GM13976 (cell line): ENCODE data around the gene HOXD11.

Experiments
- DNase-seq: peaks from one replicate; pipeline ENCODE4 v3.0.0; 2012; ENCODE audit warnings: low spot score
- CTCF ChIP-seq: IDR thresholded peaks from 2 replicates; pipeline ENCODE4 v1.5.1; 2012; ENCODE audit warnings: borderline replicate concordance, mild to moderate bottlenecking; ENCODE audit not compliant: insufficient read depth; ENCODE audit errors: extremely low read depth, missing control alignments, control extremely low read depth
- in situ Hi-C: fragments of 300-500 bp; cut with MboI; formaldehyde crosslinking; loops from one replicate; pipeline ENCODE4 v1.12.0; 2022; ENCODE audit warnings: low sequenced_read_pairs, mixed read lengths, inconsistent platforms; ENCODE audit not compliant: unreplicated experiment

Gene HOXD11

GRCh38 chr2:176126929-176127773 is 20.1 kb downstream of the HOXD11 start:
- peak; percentile 85 for TF ChIP-seq CTCF
- DNase-seq: peak; percentile 62
- in situ Hi-C loops: loop anchor here (10.0 to 25.0 kb wide), 2 partner anchors 685 to 1028 kb away; no protein-coding TSS in a partner anchor

GRCh38 chr2:176127774-176128072 is 20.6 kb downstream of the HOXD11 start:
- in situ Hi-C loops: loop anchor here (10.0 to 25.0 kb wide), 2 partner anchors 685 to 1027 kb away; no protein-coding TSS in a partner anchor
- TF ChIP-seq CTCF: no peak
- DNase-seq: no peak

GRCh38 chr2:176128172-176128981 is 21.3 kb downstream of the HOXD11 start:
- DNase-seq: no peak
- in situ Hi-C loops: loop anchor here (10.0 to 25.0 kb wide), 2 partner anchors 684 to 1026 kb away; no protein-coding TSS in a partner anchor
- TF ChIP-seq CTCF: no peak

GRCh38 chr2:176128982-176129796 is 22.1 kb downstream of the HOXD11 start, which contains the start of gene HOXD8:
HOXD8 (plus strand) TSS chr2:176129705; CDS start chr2:176130367, 662 bp downstream.
- no peak for DNase-seq
- no peak for TF ChIP-seq CTCF
- in situ Hi-C loops: loop anchor here (10.0 to 25.0 kb wide), 2 partner anchors 683 to 1026 kb away; no protein-coding TSS in a partner anchor

GRCh38 chr2:176129813-176130146 is 22.7 kb downstream of the HOXD11 start:
- in situ Hi-C loops: loop anchor here (10.0 to 25.0 kb wide), 2 partner anchors 683 to 1025 kb away; no protein-coding TSS in a partner anchor

More at GRCh38 chr2:176129813-176130146, 22.7 kb downstream of the HOXD11 start:
- TF ChIP-seq CTCF: no peak
- DNase-seq: no peak
